ENCODE data around the gene ZC2HC1C. TPM values are rescaled to one million over a fixed set of nuclear protein-coding genes. Genes with fewer than 3 reads are reported as not detected.

Gene ZC2HC1C
- 1 to 10 TPM in 1 of 2 donors, under 1 TPM in 1; 0.88 to 1.4 TPM for total RNA-seq

GRCh38 chr14:75069121-75069810, at the start of gene ZC2HC1C:
TSS of gene ZC2HC1C (plus strand) at chr14:75069641. CDS start at chr14:75070574, 933 bp downstream.
- DNase-seq (ENCODE audit: low spot score) (peak; percentile 89), ATAC-seq (peak; percentile 93 to 95)
- no peak within 1 kb of the TSS for H3K4me3 Mint-ChIP-seq
- peaks cover under 1 to 2% of the 10 kb centered on the region in 2 donors for H3K4me1 Mint-ChIP-seq (ENCODE audit: low read depth in 2 of 2)
- no peaks in the 10 kb centered on the region for H3K36me3 Mint-ChIP-seq
- peak within 1 kb of the TSS in 1 of 2 donors; percentile 38 for H3K27ac Mint-ChIP-seq
- no peaks in the 10 kb centered on the region for H3K9me3 Mint-ChIP-seq
- no peaks in the 10 kb centered on the region for H3K27me3 Mint-ChIP-seq

- Mint-ChIP-seq H3K4me3 (no peak overlapping the region), H3K27ac (no peak overlapping the region), H3K27me3 (no peaks in the 10 kb centered on the region), H3K36me3 (peaks cover 14% of the 10 kb centered on the region), H3K4me1 (ENCODE audit: low read depth in 2 of 2) (no peaks in the 10 kb centered on the region), H3K9me3 (no peaks in the 10 kb centered on the region)
- no peak for DNase-seq (ENCODE audit: low spot score)
- ATAC-seq, result no peak
These were observed 46.8 kb upstream of the ZC2HC1C start for GRCh38 chr14:75022655-75023054.

GRCh38 chr14:75023108-75023507, 46.3 kb upstream of the ZC2HC1C start:
- Mint-ChIP-seq H3K9me3 (no peaks in the 10 kb centered on the region), H3K4me1 (ENCODE audit: low read depth in 2 of 2) (no peaks in the 10 kb centered on the region), H3K4me3 (no peak overlapping the region), H3K36me3 (peaks cover 14% of the 10 kb centered on the region), H3K27ac (no peak overlapping the region), H3K27me3 (no peaks in the 10 kb centered on the region)
- ATAC-seq, result no peak
- DNase-seq (ENCODE audit: low spot score), result no peak

- Mint-ChIP-seq H3K27ac (no peak overlapping the region), H3K27me3 (no peaks in the 10 kb centered on the region), H3K36me3 (peaks cover 12% of the 10 kb centered on the region), H3K4me1 (ENCODE audit: low read depth in 2 of 2) (no peaks in the 10 kb centered on the region), H3K9me3 (no peaks in the 10 kb centered on the region), H3K4me3 (no peak overlapping the region)
- DNase-seq (ENCODE audit: low spot score), result no peak
- ATAC-seq, result no peak
These were observed 44.4 kb upstream of the ZC2HC1C start for GRCh38 chr14:75025082-75025481.

- Mint-ChIP-seq H3K9me3 (no peaks in the 10 kb centered on the region), H3K4me1 (ENCODE audit: low read depth in 2 of 2) (no peaks in the 10 kb centered on the region), H3K27ac (no peak overlapping the region), H3K4me3 (no peak overlapping the region), H3K27me3 (no peaks in the 10 kb centered on the region), H3K36me3 (peaks cover 15% of the 10 kb centered on the region)
- no peak for DNase-seq (ENCODE audit: low spot score)
- ATAC-seq, result no peak
These were observed 43.6 kb upstream of the ZC2HC1C start for GRCh38 chr14:75025876-75026275.

GRCh38 chr14:75030147-75030546, 39.3 kb upstream of the ZC2HC1C start:
- Mint-ChIP-seq H3K27me3 (no peaks in the 10 kb centered on the region), H3K4me1 (ENCODE audit: low read depth in 2 of 2) (no peaks in the 10 kb centered on the region), H3K36me3 (peaks cover 11% of the 10 kb centered on the region), H3K9me3 (no peaks in the 10 kb centered on the region), H3K27ac (no peak overlapping the region), H3K4me3 (no peak overlapping the region)
- no peak for DNase-seq (ENCODE audit: low spot score)
- ATAC-seq, result no peak

GRCh38 chr14:75032939-75033338, 36.5 kb upstream of the ZC2HC1C start:
- Mint-ChIP-seq H3K27ac (no peak overlapping the region), H3K36me3 (peaks cover 17% of the 10 kb centered on the region), H3K4me3 (no peak overlapping the region), H3K4me1 (ENCODE audit: low read depth in 2 of 2) (no peaks in the 10 kb centered on the region), H3K9me3 (no peaks in the 10 kb centered on the region), H3K27me3 (no peaks in the 10 kb centered on the region)
- ATAC-seq (no peak), DNase-seq (ENCODE audit: low spot score) (no peak)

- no peaks in the 10 kb centered on the region for H3K9me3 Mint-ChIP-seq
- H3K27me3 Mint-ChIP-seq, result no peaks in the 10 kb centered on the region
- H3K36me3 Mint-ChIP-seq, result peaks cover 11% of the 10 kb centered on the region
- no peak overlapping the region for H3K4me3 Mint-ChIP-seq
- no peak for DNase-seq (ENCODE audit: low spot score)
- H3K27ac Mint-ChIP-seq, result no peak overlapping the region
- peaks cover 1 to 5% of the 10 kb centered on the region in 2 donors for H3K4me1 Mint-ChIP-seq (ENCODE audit: low read depth in 2 of 2)
- no peak for ATAC-seq
These were observed 28.9 kb upstream of the ZC2HC1C start for GRCh38 chr14:75040507-75040906.

- DNase-seq (ENCODE audit: low spot score) (no peak), ATAC-seq (no peak)
- Mint-ChIP-seq H3K27ac (no peak overlapping the region), H3K36me3 (peaks cover 11% of the 10 kb centered on the region), H3K4me3 (no peak overlapping the region), H3K4me1 (ENCODE audit: low read depth in 2 of 2) (peaks cover 5 to 6% of the 10 kb centered on the region in 2 donors), H3K27me3 (no peaks in the 10 kb centered on the region), H3K9me3 (no peaks in the 10 kb centered on the region)
These were observed 28.5 kb upstream of the ZC2HC1C start for GRCh38 chr14:75040959-75041358.

- H3K4me1 Mint-ChIP-seq (ENCODE audit: low read depth in 2 of 2), result peaks cover 8 to 10% of the 10 kb centered on the region in 2 donors
- H3K27me3 Mint-ChIP-seq, result no peaks in the 10 kb centered on the region
- no peak overlapping the region for H3K4me3 Mint-ChIP-seq
- no peak for ATAC-seq
- no peak for DNase-seq (ENCODE audit: low spot score)
- peaks cover 15% of the 10 kb centered on the region for H3K36me3 Mint-ChIP-seq
- no peak overlapping the region for H3K27ac Mint-ChIP-seq
- H3K9me3 Mint-ChIP-seq, result no peaks in the 10 kb centered on the region
These were observed 27.8 kb upstream of the ZC2HC1C start for GRCh38 chr14:75041613-75042012.

GRCh38 chr14:75042035-75042434, 27.4 kb upstream of the ZC2HC1C start:
- Mint-ChIP-seq H3K27ac (no peak overlapping the region), H3K4me3 (no peak overlapping the region), H3K9me3 (no peaks in the 10 kb centered on the region), H3K27me3 (no peaks in the 10 kb centered on the region), H3K36me3 (peaks cover 15% of the 10 kb centered on the region), H3K4me1 (ENCODE audit: low read depth in 2 of 2) (peaks cover 8 to 15% of the 10 kb centered on the region in 2 donors)
- ATAC-seq (no peak), DNase-seq (ENCODE audit: low spot score) (no peak)

GRCh38 chr14:75044322-75044721, 25.1 kb upstream of the ZC2HC1C start:
- no peak overlapping the region for H3K4me3 Mint-ChIP-seq
- no peaks in the 10 kb centered on the region for H3K9me3 Mint-ChIP-seq
- H3K27ac Mint-ChIP-seq, result no peak overlapping the region
- no peaks in the 10 kb centered on the region for H3K27me3 Mint-ChIP-seq
- ATAC-seq (no peak), DNase-seq (ENCODE audit: low spot score) (no peak)
- H3K36me3 Mint-ChIP-seq, result peaks cover 7% of the 10 kb centered on the region
- H3K4me1 Mint-ChIP-seq (ENCODE audit: low read depth in 2 of 2), result peaks cover 16 to 25% of the 10 kb centered on the region in 2 donors

- Mint-ChIP-seq H3K9me3 (no peaks in the 10 kb centered on the region), H3K4me1 (ENCODE audit: low read depth in 2 of 2) (peaks cover 17 to 28% of the 10 kb centered on the region in 2 donors), H3K27ac (no peak overlapping the region), H3K27me3 (no peaks in the 10 kb centered on the region), H3K36me3 (peaks cover 7% of the 10 kb centered on the region), H3K4me3 (no peak overlapping the region)
- DNase-seq (ENCODE audit: low spot score), result no peak
- no peak for ATAC-seq
These were observed 24.7 kb upstream of the ZC2HC1C start for GRCh38 chr14:75044752-75045151.

GRCh38 chr14:75046275-75046674, 23.2 kb upstream of the ZC2HC1C start:
- H3K27ac Mint-ChIP-seq, result no peak overlapping the region
- H3K9me3 Mint-ChIP-seq, result no peaks in the 10 kb centered on the region
- ATAC-seq, result no peak

GRCh38 chr14:75046899-75047298, 22.5 kb upstream of the ZC2HC1C start:
- peaks cover 28 to 43% of the 10 kb centered on the region in 2 donors for H3K4me1 Mint-ChIP-seq (ENCODE audit: low read depth in 2 of 2)
- no peak overlapping the region for H3K27ac Mint-ChIP-seq
- no peak for ATAC-seq

More at GRCh38 chr14:75046275-75046674, 23.2 kb upstream of the ZC2HC1C start:
- Mint-ChIP-seq H3K27me3 (no peaks in the 10 kb centered on the region), H3K4me3 (peak overlapping the region; percentile 17), H3K36me3 (peaks cover 7% of the 10 kb centered on the region), H3K4me1 (ENCODE audit: low read depth in 2 of 2) (peaks cover 24 to 38% of the 10 kb centered on the region in 2 donors)
- DNase-seq (ENCODE audit: low spot score), result no peak

More at GRCh38 chr14:75046899-75047298, 22.5 kb upstream of the ZC2HC1C start:
- H3K9me3 Mint-ChIP-seq, result no peaks in the 10 kb centered on the region
- no peak for DNase-seq (ENCODE audit: low spot score)
- H3K4me3 Mint-ChIP-seq, result no peak overlapping the region
- no peaks in the 10 kb centered on the region for H3K27me3 Mint-ChIP-seq
- peaks cover 7% of the 10 kb centered on the region for H3K36me3 Mint-ChIP-seq
